Upper lobe of left lung (tissue), 6 donors: ENCODE measurements around the gene EXOSC5. TPM values are rescaled to one million over a fixed set of nuclear protein-coding genes. Genes with fewer than 3 reads are reported as not detected.

Experiments used
- ATAC-seq, 2 donors: fragments of 200-7000 bp; cut with Tn5 transposase; one replicate each; pipeline ENCODE4 v1.9.1; 2022; ENCODE audit warnings: mild to moderate bottlenecking in 2 of 2, moderate library complexity in 2 of 2; ENCODE audit not compliant: low FRiP score in 2 of 2
- DNase-seq, 2 donors: peaks; one replicate each; pipeline ENCODE4 v3.0.0-alpha.2; 2019 to 2020
- H3K27ac ChIP-seq, 4 donors: fragments of 200-600 bp; sonication (generic); one replicate each; pipeline ENCODE4 v1.5.1; 2016 to 2019
- H3K27me3 ChIP-seq, 4 donors: fragments of 200-600 bp; sonication (generic); one replicate each; pipeline ENCODE4 v1.5.1; 2017 to 2019
- H3K36me3 ChIP-seq, 4 donors: fragments of 200-600 bp; sonication (generic); one replicate each; pipeline ENCODE4 v1.5.1; 2016 to 2019
- H3K4me1 ChIP-seq, 4 donors: fragments of 200-600 bp; sonication (generic); one replicate each; pipeline ENCODE4 v1.5.1; 2018 to 2019
- H3K4me3 ChIP-seq, 4 donors: fragments of 200-600 bp; sonication (generic); one replicate each; pipeline ENCODE4 v1.5.1; 2017 to 2019; ENCODE audit warnings: mild to moderate bottlenecking in 2 of 4, moderate library complexity in 1 of 4
- H3K9me3 ChIP-seq, 4 donors: fragments of 200-600 bp; sonication (generic); one replicate each; pipeline ENCODE4 v1.5.1; 2018 to 2019
- EP300 ChIP-seq, 4 donors: sonication (generic); formaldehyde crosslinking; IDR thresholded peaks; one replicate each; pipeline ENCODE4 v1.5.1; 2017; ENCODE audit warnings: antibody characterized with exemption in 4 of 4, control low read depth in 2 of 4
- POLR2A ChIP-seq, 4 donors: fragments of 450-650 bp; IDR thresholded peaks; one replicate each; pipeline ENCODE4 v1.5.1; 2016 to 2017; ENCODE audit warnings: antibody characterized with exemption in 4 of 4, mild to moderate bottlenecking in 2 of 4
- POLR2AphosphoS5 ChIP-seq, 2 donors: sonication (generic); formaldehyde crosslinking; IDR thresholded peaks; one replicate each; pipeline ENCODE4 v1.5.1; 2017; ENCODE audit warnings: antibody characterized with exemption in 2 of 2
- WGBS, 2 donors: methylation state at CpG; one replicate each; pipeline ENCODE4 v1.1.5; 2017 to 2018; 5-methylcytosine and 5-hydroxymethylcytosine counted together
- total RNA-seq, 6 donors: library from RNA; depleted of rRNA in 4 of 6; stranded (reverse); fragments of >200 nt in 4 of 6; gene quantifications; one replicate each; pipeline versions ENCODE4 v1.1.0 to v1.2.1, GENCODE V29; 2016 to 2021
- TF ChIP-seq, protein P1 (sequence below), 6 experiments: fragments of 450-650 bp in 4 of 6; fragments of 200-600 bp in 2 of 6; sonication (generic) in 2 of 6; IDR thresholded peaks; one replicate each; pipeline ENCODE4 v1.5.1; 2016 to 2019; ENCODE audit warnings: antibody characterized with exemption in 6 of 6
- donor health status: DM: no; HTN: no; CAD: no; lungs with moderate emphysema.
- donor health status: DM: no; HTN: yes; CAD: no; lungs with severe emphysema.

Gene EXOSC5
- total RNA-seq, 6 donors from 2014 or later: 0.89 to 18.4 (median 16.0) TPM

GRCh38 chr19:41416194-41416674 is 19.1 kb upstream of the EXOSC5 start:
- H3K36me3 ChIP-seq: peaks cover 22 to 81% (median 51%) of the 10 kb centered on the region in 4 donors
- TF ChIP-seq POLR2A (IDR thresholded peaks at IDR 0.05) (peak in 1 of 4 donors; percentile 53), EP300 (IDR thresholded peaks at IDR 0.05) (peak in 3 of 4 donors; percentile 34 to 97 (median 79)), POLR2AphosphoS5 (IDR thresholded peaks at IDR 0.05) (peak; percentile 81 to 83)
- TF ChIP-seq, protein P1, sequence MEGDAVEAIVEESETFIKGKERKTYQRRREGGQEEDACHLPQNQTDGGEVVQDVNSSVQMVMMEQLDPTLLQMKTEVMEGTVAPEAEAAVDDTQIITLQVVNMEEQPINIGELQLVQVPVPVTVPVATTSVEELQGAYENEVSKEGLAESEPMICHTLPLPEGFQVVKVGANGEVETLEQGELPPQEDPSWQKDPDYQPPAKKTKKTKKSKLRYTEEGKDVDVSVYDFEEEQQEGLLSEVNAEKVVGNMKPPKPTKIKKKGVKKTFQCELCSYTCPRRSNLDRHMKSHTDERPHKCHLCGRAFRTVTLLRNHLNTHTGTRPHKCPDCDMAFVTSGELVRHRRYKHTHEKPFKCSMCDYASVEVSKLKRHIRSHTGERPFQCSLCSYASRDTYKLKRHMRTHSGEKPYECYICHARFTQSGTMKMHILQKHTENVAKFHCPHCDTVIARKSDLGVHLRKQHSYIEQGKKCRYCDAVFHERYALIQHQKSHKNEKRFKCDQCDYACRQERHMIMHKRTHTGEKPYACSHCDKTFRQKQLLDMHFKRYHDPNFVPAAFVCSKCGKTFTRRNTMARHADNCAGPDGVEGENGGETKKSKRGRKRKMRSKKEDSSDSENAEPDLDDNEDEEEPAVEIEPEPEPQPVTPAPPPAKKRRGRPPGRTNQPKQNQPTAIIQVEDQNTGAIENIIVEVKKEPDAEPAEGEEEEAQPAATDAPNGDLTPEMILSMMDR (IDR thresholded peaks at IDR 0.05): no peak
- 61 to 75% methylated on average over 12 of the region's 12 CpGs for WGBS, 2 donors
- ATAC-seq (peak; percentile 58 to 89), DNase-seq (peak; percentile 72 to 94)
- H3K4me1 ChIP-seq: peaks cover 20 to 53% (median 36%) of the 10 kb centered on the region in 4 donors
- H3K9me3 ChIP-seq: no peaks in the 10 kb centered on the region
- no peaks in the 10 kb centered on the region for H3K27me3 ChIP-seq
- peak overlapping the region in 3 of 4 donors; percentile 60 to 81 (median 63) for H3K27ac ChIP-seq
- H3K4me3 ChIP-seq: no peak overlapping the region

- no peaks in the 10 kb centered on the region for H3K27me3 ChIP-seq
- TF ChIP-seq POLR2AphosphoS5 (IDR thresholded peaks at IDR 0.05): peak; percentile 22 to 36
- TF ChIP-seq, protein P1 (IDR thresholded peaks at IDR 0.05): no peak
- peak overlapping the region in 3 of 4 donors; percentile 48 to 81 (median 60) for H3K27ac ChIP-seq
- peak in 1 of 2 donors; percentile 47 for ATAC-seq
- WGBS, 2 donors: 68 to 85% methylated on average over 2 to 9 of the region's 9 CpGs
- peaks cover 24 to 53% (median 42%) of the 10 kb centered on the region in 4 donors for H3K4me1 ChIP-seq
- H3K9me3 ChIP-seq: no peaks in the 10 kb centered on the region
- peak in 1 of 2 donors; percentile 68 for DNase-seq
- H3K36me3 ChIP-seq: peaks cover 17 to 74% (median 44%) of the 10 kb centered on the region in 4 donors
- no peak overlapping the region for H3K4me3 ChIP-seq
Measured at GRCh38 chr19:41415154-41415571, 18.0 kb upstream of the EXOSC5 start.

- DNase-seq (no peak), ATAC-seq (no peak)
- Histone ChIP-seq H3K9me3 (no peaks in the 10 kb centered on the region), H3K27me3 (no peaks in the 10 kb centered on the region), H3K4me1 (peaks cover 31 to 55% (median 43%) of the 10 kb centered on the region in 4 donors), H3K4me3 (no peak overlapping the region), H3K27ac (peak overlapping the region; percentile 9 to 81 (median 54)), H3K36me3 (peaks cover 12 to 67% (median 38%) of the 10 kb centered on the region in 4 donors)
- TF ChIP-seq POLR2AphosphoS5 (IDR thresholded peaks at IDR 0.05) (no peak), POLR2A (IDR thresholded peaks at IDR 0.05) (no peak), EP300 (IDR thresholded peaks at IDR 0.05) (no peak)
- TF ChIP-seq, protein P1 (IDR thresholded peaks at IDR 0.05): no peak
- 92% methylated on average over 9 of the region's 9 CpGs for WGBS, 2 donors
Measured at GRCh38 chr19:41414461-41414860, 17.3 kb upstream of the EXOSC5 start.

GRCh38 chr19:41413947-41414346 is 16.8 kb upstream of the EXOSC5 start:
- Histone ChIP-seq H3K36me3 (peaks cover 7 to 62% (median 33%) of the 10 kb centered on the region in 4 donors), H3K4me1 (peaks cover 36 to 60% (median 47%) of the 10 kb centered on the region in 4 donors), H3K27ac (peak overlapping the region; percentile 9 to 81 (median 54)), H3K27me3 (no peaks in the 10 kb centered on the region), H3K9me3 (no peaks in the 10 kb centered on the region), H3K4me3 (no peak overlapping the region)
- peak in 1 of 2 donors; percentile 74 for DNase-seq
- WGBS, 2 donors: 66 to 82% methylated on average over 10 of the region's 10 CpGs
- no peak for ATAC-seq
- TF ChIP-seq POLR2AphosphoS5 (IDR thresholded peaks at IDR 0.05) (peak in 1 of 2 donors; percentile 43), POLR2A (IDR thresholded peaks at IDR 0.05) (no peak), EP300 (IDR thresholded peaks at IDR 0.05) (peak in 2 of 4 donors; percentile 74 to 85)

- H3K27me3 ChIP-seq: no peaks in the 10 kb centered on the region
- 94 to 100% methylated on average over 3 to 5 of the region's 5 CpGs for WGBS, 2 donors
- H3K4me1 ChIP-seq: peaks cover 45 to 70% (median 56%) of the 10 kb centered on the region in 4 donors
- no peaks in the 10 kb centered on the region for H3K9me3 ChIP-seq
- ATAC-seq (no peak), DNase-seq (no peak)
- H3K4me3 ChIP-seq: no peak overlapping the region
- TF ChIP-seq, protein P1 (IDR thresholded peaks at IDR 0.05): no peak
- no peak for TF ChIP-seq POLR2A (IDR thresholded peaks at IDR 0.05)
- TF ChIP-seq EP300 (IDR thresholded peaks at IDR 0.05): no peak
- no peak for TF ChIP-seq POLR2AphosphoS5 (IDR thresholded peaks at IDR 0.05)
- H3K27ac ChIP-seq: peak overlapping the region in 3 of 4 donors; percentile 12 to 81 (median 60)
- peaks cover 3 to 52% (median 28%) of the 10 kb centered on the region in 4 donors for H3K36me3 ChIP-seq
Measured at GRCh38 chr19:41412953-41413352, 15.8 kb upstream of the EXOSC5 start.
